Anterior cingulate cortex (tissue), 58 donors: Measurements from ENCODE around the gene ZSCAN10.
"Not testable (repeated sequence)": the region's sequence is repeated elsewhere in the genome, so short reads cannot be mapped to it uniquely, and the experiment has no call there.

ENCODE experiments used
- DNase-seq, 58 donors: peaks; one replicate each; lab custom pipeline; 2025; lab: John Stamatoyannopoulos, UW

Gene ZSCAN10

GRCh38 chr16:3098459-3099394 is at the start of gene ZSCAN10:
TSS of gene ZSCAN10 (minus strand) at chr16:3099294. CDS start at chr16:3092937, 6,357 bp downstream.
- no peak for DNase-seq

- no peak for DNase-seq
Measured at GRCh38 chr16:3148256-3149192, 49.4 kb upstream of the ZSCAN10 start.

GRCh38 chr16:3147757-3148104 is 48.6 kb upstream of the ZSCAN10 start:
- DNase-seq = no peak

DNA sequence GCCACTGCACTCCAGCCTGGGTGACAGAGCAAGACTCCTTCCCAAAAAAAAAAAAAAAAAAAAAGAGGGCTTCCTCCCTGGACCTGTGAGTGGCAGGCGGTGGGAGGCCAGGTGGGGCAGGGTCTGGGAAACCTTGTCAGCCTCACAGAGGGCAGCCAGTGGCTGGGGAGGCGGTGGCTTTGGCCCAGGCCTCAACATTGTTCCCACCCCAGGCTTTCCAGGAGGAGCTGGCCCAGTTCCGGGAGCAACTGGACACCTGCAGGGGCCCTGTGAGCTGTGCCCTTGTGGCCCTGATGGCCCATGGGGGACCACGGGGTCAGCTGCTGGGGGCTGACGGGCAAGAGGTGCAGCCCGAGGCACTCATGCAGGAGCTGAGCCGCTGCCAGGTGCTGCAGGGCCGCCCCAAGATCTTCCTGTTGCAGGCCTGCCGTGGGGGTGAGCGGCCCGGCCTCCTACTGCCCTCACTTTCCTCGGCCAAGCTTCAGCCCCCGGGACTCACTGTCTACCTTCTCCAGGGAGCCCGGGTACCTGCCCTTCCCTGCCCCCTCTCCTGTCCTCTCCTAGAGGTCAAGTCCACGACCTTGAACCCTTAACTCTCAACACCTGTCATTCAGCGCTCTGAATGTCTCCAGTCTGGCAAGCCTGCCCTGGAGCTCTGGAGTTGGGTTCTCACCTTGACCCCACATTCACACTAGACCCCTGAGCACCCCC is 48.1 kb upstream of the ZSCAN10 start:
- DNase-seq = no peak

DNA sequence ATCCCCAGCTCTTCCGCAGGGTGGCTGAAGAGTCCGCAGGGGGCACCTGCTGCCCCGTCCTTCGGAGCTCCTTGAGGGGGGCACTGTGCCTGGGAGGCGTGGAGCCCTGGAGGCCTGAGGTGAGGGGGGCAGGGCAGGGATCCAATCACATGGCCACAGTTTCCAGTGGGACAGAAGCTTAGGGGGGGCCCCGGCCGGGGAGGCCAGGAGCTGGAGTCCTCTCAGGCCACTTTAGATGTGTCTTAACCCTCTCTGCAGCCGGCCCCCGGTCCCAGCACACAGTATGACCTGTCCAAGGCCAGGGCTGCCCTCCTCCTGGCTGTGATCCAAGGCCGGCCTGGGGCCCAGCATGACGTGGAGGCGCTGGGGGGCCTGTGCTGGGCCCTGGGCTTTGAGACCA is 46.6 kb upstream of the ZSCAN10 start:
- no peak for DNase-seq

- no peak for DNase-seq
Measured at GRCh38 chr16:3145151-3145550, 46.1 kb upstream of the ZSCAN10 start.

DNA sequence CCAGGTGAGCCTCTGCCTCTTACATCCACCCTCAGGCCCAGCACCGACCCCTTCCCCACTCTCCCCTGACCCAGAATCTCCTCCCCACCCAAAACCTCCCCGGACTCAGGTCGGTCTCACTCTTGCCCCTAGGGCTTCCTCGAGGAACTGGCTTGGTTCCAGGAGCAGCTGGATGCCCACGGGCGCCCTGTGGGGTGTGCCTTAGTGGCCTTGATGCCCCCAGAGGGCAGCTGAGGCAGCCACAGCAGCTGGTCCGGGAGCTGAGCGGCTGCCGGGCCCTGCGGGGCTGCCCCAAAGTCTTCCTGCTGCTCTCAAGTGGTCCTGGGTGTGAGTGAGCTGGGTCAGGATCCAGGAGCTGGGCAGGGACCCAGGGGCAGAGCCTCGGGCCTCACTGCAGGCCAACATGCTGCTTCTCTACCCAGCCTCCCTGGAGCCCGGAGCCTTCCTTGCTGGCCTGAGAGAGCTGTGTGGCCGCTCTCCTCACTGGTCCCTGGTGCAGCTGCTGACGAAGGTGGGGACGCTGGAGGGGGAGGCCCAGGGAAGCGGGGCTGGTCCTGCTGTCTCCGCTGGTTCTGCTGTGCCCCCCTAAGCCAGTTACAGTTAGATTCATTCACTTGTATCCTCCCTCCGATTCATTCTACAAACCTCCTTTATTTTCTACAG is 45.4 kb upstream of the ZSCAN10 start:
- no peak for DNase-seq

GRCh38 chr16:3143598-3144320 is 44.7 kb upstream of the ZSCAN10 start:
- DNase-seq = no peak

DNA sequence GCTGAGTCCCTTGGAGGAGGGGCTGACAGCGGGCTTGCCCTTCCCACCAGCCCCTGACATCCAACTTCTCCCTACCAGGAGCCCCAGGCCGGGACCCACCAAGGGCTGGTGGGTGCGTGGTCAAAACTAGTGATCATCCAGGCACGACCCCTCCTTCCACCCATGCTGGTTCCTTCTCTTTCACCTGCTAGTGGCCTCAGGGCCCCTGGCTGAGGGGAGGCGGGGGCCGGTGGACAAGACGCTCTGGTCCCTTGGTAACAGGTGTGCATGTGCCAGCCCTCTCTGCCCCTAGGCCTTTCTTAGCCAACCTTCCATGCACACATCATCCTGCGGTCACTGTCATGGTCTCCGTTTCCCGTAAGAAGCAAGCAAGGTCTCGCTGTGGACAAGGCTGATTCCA is 44.1 kb upstream of the ZSCAN10 start:
- no peak for DNase-seq

DNA sequence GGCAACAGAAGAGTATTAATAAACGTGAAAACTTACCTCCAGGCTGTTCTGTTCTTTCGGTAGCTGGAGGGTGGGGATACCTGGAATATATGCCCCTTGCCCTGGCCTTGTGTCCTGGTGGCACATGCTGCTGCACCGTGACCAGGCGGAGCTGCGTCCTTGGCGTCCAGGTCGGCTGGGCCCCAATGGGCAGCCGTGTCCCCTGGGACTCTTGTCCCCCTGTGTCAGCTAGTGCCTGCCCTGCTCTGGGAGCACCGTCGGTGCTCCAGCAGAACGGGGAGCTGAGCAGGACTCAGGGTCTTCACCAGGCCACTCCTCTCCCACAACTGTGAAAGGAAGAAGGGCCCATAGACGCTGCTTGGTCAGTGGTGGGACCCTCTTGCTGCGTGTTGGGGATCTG is 43.7 kb upstream of the ZSCAN10 start:
- DNase-seq = no peak

GRCh38 chr16:3142327-3142726 is 43.2 kb upstream of the ZSCAN10 start:
- no peak for DNase-seq

GRCh38 chr16:3141781-3142311 is 42.8 kb upstream of the ZSCAN10 start:
- DNase-seq = no peak

DNA sequence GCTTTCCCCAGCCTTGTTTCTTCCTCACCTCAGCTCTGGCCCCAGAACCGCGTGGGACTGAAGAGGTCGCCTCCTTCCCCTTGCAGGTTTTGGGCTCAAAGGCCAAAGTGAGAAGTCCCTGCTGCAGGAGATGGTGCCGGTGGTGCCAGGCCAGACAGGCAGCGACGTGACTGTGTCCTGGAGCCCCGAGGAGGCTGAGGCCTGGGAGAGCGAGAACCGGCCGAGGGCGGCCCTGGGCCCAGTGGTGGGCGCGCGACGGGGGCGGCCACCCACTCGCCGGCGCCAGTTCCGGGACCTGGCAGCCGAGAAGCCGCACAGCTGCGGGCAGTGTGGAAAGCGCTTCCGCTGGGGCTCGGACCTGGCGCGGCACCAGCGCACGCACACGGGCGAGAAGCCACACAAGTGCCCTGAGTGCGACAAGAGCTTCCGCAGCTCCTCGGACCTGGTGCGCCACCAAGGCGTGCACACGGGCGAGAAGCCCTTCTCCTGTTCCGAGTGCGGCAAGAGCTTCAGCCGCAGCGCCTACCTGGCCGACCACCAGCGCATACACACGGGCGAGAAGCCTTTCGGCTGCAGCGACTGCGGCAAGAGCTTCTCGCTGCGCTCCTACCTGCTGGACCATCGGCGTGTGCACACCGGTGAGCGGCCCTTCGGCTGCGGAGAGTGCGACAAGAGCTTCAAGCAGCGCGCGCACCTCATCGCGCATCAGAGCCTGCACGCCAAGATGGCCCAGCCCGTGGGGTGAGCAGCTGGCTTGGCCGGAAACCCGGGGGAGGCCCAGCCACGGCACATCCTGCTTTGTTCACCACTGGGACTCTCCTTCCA is 41.7 kb upstream of the ZSCAN10 start:
- no peak for DNase-seq

GRCh38 chr16:3139561-3139960 is 40.5 kb upstream of the ZSCAN10 start:
- DNase-seq = not testable (repeated sequence)

GRCh38 chr16:3138823-3139426 is 39.8 kb upstream of the ZSCAN10 start:
- no peak for DNase-seq

DNA sequence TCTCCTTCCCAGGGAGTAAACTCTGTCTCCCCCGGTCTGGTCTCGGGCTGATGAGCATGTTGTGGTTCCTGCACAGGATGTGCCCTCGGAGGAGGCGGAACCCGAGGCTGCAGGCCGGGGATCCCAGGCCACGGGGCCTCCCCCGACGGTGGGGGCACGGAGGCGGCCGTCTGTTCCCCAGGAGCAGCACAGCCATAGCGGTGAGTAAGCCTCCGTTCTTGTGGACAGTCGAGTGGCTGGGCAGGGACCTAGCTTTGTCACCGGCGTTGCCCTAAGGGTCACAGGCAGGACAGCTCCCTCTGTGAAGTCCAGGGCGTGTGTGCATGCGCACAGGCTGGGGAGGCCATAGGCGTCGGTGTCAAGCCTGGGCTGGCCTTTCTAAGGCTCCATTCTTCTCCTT is 39.2 kb upstream of the ZSCAN10 start:
- no peak for DNase-seq

DNA sequence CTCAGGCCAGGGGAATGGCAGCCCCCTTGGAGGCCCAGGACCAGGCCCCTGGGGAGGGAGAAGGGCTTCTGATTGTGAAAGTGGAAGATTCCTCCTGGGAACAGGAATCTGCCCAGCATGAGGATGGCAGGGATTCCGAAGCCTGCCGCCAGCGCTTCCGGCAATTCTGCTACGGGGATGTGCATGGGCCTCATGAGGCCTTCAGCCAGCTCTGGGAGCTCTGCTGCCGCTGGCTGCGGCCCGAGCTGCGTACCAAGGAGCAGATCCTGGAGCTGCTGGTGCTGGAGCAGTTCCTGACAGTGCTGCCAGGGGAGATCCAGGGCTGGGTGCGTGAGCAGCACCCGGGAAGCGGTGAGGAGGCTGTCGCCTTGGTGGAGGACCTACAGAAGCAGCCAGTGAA is 38.2 kb upstream of the ZSCAN10 start:
- DNase-seq = no peak
